ENCODE measurements around the gene MRPS33. TPM values are rescaled to one million over a fixed set of nuclear protein-coding genes. Genes with fewer than 3 reads are reported as not detected.

The MRPS33 gene
- total RNA-seq, 1 donor: 23.2 TPM

DNA sequence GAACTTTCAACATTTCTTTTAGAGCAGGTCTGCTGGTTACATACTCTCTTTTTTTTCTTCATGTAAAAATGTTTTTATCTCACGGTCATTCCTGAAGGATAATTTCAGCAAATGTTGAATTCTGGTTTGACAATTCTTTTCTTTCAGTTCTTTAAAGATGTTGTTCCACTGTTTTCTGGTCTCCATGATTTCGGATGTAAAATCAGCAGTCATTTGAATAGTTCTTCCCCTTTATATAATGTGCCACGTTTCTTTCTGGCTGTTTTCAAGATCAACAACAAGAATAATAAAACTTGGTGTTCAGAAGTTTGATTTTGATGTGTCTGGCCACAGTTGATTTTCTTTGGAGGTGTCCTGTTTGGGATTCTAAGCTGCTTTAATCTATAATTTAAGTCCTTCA lies 14.0 kb upstream of the MRPS33 start:
- Histone ChIP-seq H3K27me3 (ENCODE audit: insufficient read depth, low read length) (no peaks in the 10 kb centered on the region), H3K36me3 (ENCODE audit: insufficient read depth, low read length) (no peaks in the 10 kb centered on the region), H3K4me1 (ENCODE audit: insufficient read depth, low read length) (no peaks in the 10 kb centered on the region), H3K4me3 (ENCODE audit: insufficient read depth, low read length) (no peak overlapping the region), H3K79me2 (ENCODE audit: insufficient read depth, low read length) (no peaks in the 10 kb centered on the region), H3K4me2 (ENCODE audit: insufficient read depth, low read length) (no peak overlapping the region), H3K27ac (ENCODE audit: low read depth, low read length) (no peak overlapping the region), H4K20me1 (ENCODE audit: insufficient read depth, low read length) (no peaks in the 10 kb centered on the region), H3K9me3 (ENCODE audit: low read depth, low read length) (no peaks in the 10 kb centered on the region), H2AFZ (ENCODE audit: low read length) (no peak overlapping the region)
- DNase-seq (ENCODE audit: insufficient read length, low spot score, missing footprints): no peak
- TF ChIP-seq CTCF (IDR thresholded peaks at IDR 0.05; ENCODE audit: extremely low read depth, low read depth, low read length): no peak

DNA sequence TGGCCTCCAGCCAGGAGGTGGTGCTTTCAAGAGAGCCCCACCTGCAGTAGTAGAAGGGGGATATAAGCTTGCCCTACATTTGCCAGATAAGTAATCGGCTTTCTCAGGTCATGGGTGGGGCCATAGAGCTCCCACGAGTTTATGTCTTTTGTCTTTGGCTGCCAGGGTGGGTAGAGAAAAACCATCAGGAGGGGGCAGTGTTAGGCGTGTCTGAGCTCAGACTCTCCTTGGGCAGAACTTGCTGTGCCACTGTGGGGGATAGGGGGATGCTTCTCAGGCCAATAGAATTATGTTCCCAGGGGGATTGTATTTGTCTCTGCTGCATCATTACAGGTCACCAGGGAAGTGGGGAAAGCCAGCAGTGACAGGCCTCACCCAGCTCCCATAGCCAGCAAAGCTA lies 12.3 kb upstream of the MRPS33 start:
- no peaks in the 10 kb centered on the region for H4K20me1 ChIP-seq (ENCODE audit: insufficient read depth, low read length)
- H3K27ac ChIP-seq (ENCODE audit: low read depth, low read length): no peak overlapping the region
- TF ChIP-seq CTCF (IDR thresholded peaks at IDR 0.05; ENCODE audit: extremely low read depth, low read depth, low read length): no peak
- H2AFZ ChIP-seq (ENCODE audit: low read length): no peak overlapping the region
- no peaks in the 10 kb centered on the region for H3K27me3 ChIP-seq (ENCODE audit: insufficient read depth, low read length)
- no peak for DNase-seq (ENCODE audit: insufficient read length, low spot score, missing footprints)
- H3K4me1 ChIP-seq (ENCODE audit: insufficient read depth, low read length): no peaks in the 10 kb centered on the region
- no peaks in the 10 kb centered on the region for H3K9me3 ChIP-seq (ENCODE audit: low read depth, low read length)
- H3K4me3 ChIP-seq (ENCODE audit: insufficient read depth, low read length): no peak overlapping the region
- no peak overlapping the region for H3K4me2 ChIP-seq (ENCODE audit: insufficient read depth, low read length)
- no peaks in the 10 kb centered on the region for H3K36me3 ChIP-seq (ENCODE audit: insufficient read depth, low read length)
- H3K79me2 ChIP-seq (ENCODE audit: insufficient read depth, low read length): no peaks in the 10 kb centered on the region

DNA sequence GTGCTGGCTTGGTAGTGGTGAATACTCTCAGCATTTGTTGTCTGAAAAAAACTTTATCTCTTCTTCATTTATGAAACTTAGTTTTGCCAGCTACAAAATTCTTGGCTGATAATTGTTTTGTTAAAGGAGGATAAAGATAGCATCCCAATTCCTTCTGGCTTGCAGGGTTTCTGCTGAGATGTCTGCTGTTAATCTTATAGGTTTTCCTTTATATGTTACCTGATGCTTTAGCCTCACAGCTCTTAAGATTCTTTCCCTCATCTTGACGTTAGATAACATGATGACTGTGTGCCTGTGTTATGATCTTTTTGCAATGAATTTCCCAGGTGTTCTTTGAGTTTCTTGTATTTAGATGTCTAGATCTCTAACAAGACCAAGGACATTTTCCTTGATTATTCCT lies 9.9 kb upstream of the MRPS33 start:
- H3K9me3 ChIP-seq (ENCODE audit: low read depth, low read length): no peaks in the 10 kb centered on the region
- no peak for TF ChIP-seq CTCF (IDR thresholded peaks at IDR 0.05; ENCODE audit: extremely low read depth, low read depth, low read length)
- no peaks in the 10 kb centered on the region for H4K20me1 ChIP-seq (ENCODE audit: insufficient read depth, low read length)
- H3K4me1 ChIP-seq (ENCODE audit: insufficient read depth, low read length): no peaks in the 10 kb centered on the region
- H3K36me3 ChIP-seq (ENCODE audit: insufficient read depth, low read length): no peaks in the 10 kb centered on the region
- H3K27me3 ChIP-seq (ENCODE audit: insufficient read depth, low read length): no peaks in the 10 kb centered on the region
- H3K79me2 ChIP-seq (ENCODE audit: insufficient read depth, low read length): no peaks in the 10 kb centered on the region
- no peak overlapping the region for H2AFZ ChIP-seq (ENCODE audit: low read length)
- H3K27ac ChIP-seq (ENCODE audit: low read depth, low read length): no peak overlapping the region
- no peak overlapping the region for H3K4me3 ChIP-seq (ENCODE audit: insufficient read depth, low read length)
- no peak overlapping the region for H3K4me2 ChIP-seq (ENCODE audit: insufficient read depth, low read length)
- DNase-seq (ENCODE audit: insufficient read length, low spot score, missing footprints): no peak

- Histone ChIP-seq H3K36me3 (ENCODE audit: insufficient read depth, low read length) (no peaks in the 10 kb centered on the region), H3K4me3 (ENCODE audit: insufficient read depth, low read length) (no peak overlapping the region), H3K4me2 (ENCODE audit: insufficient read depth, low read length) (no peak overlapping the region), H3K4me1 (ENCODE audit: insufficient read depth, low read length) (no peaks in the 10 kb centered on the region), H3K27me3 (ENCODE audit: insufficient read depth, low read length) (no peaks in the 10 kb centered on the region), H3K27ac (ENCODE audit: low read depth, low read length) (no peak overlapping the region), H3K9me3 (ENCODE audit: low read depth, low read length) (no peaks in the 10 kb centered on the region), H2AFZ (ENCODE audit: low read length) (no peak overlapping the region), H3K79me2 (ENCODE audit: insufficient read depth, low read length) (no peaks in the 10 kb centered on the region), H4K20me1 (ENCODE audit: insufficient read depth, low read length) (no peaks in the 10 kb centered on the region)
- DNase-seq (ENCODE audit: insufficient read length, low spot score, missing footprints): no peak
- TF ChIP-seq CTCF (IDR thresholded peaks at IDR 0.05; ENCODE audit: extremely low read depth, low read depth, low read length): no peak
These were observed 8.5 kb upstream of the MRPS33 start for GRCh38 chr7:141023295-141023694.
